ENCODE data around the gene ZNF77. TPM values are rescaled to one million over a fixed set of nuclear protein-coding genes. Genes with fewer than 3 reads are reported as not detected.
"Not testable (repeated sequence)": the region's sequence is repeated elsewhere in the genome, so short reads cannot be mapped to it uniquely, and the experiment has no call there.

The ZNF77 gene
- polyA plus RNA-seq, 1 of the 3 experiments (the other 2 are of a cell fraction): 4.4 TPM

GRCh38 chr19:2967972-2968371 lies 23.2 kb upstream of the ZNF77 start:
- peaks cover 0 to 4% of the 10 kb centered on the region in 2 experiments; a peak in 1 of 4 replicates for H3K4me1 ChIP-seq (ENCODE audit: control insufficient read depth in 1 of 2, insufficient read depth in 2 of 2, low read depth in 1 of 2, low read length in 1 of 2)
- no peak overlapping the region for H3K4me3 ChIP-seq (ENCODE audit: low read depth in 2 of 2, low read length in 1 of 2)
- no peak for DNase-seq
- no peaks in the 10 kb centered on the region for H3K9me2 ChIP-seq
- H3K4me2 ChIP-seq: no peak overlapping the region
- H3K9me3 ChIP-seq: no peaks in the 10 kb centered on the region
- TF ChIP-seq TEAD4 (IDR thresholded peaks at IDR 0.05; ENCODE audit: borderline replicate concordance, insufficient read depth): no peak
- no peak for TF ChIP-seq PBX3 (IDR thresholded peaks at IDR 0.05)
- TF ChIP-seq POLR2AphosphoS5 (IDR thresholded peaks at IDR 0.05; ENCODE audit: low read depth, low read length): no peak
- H3K27ac ChIP-seq (ENCODE audit: low read depth in 2 of 2, low read length in 1 of 2): no peak overlapping the region
- H4K20me1 ChIP-seq (ENCODE audit: insufficient read depth): no peaks in the 10 kb centered on the region
- 89% methylated on average over 8 of the region's 8 CpGs for WGBS (ENCODE audit: low lambda C conversion rate)
- no peaks in the 10 kb centered on the region for H3F3A ChIP-seq (replicated peaks; ENCODE audit: insufficient read depth)
- H3K36me3 ChIP-seq (replicated peaks in 1 of 2; ENCODE audit: control insufficient read depth in 1 of 2, insufficient read depth in 2 of 2, low read length in 1 of 2): no peaks in the 10 kb centered on the region
- ChIA-PET CTCF (interaction anchor here (1.0 to 10.7 kb wide), 11 partner anchors 9 to 196 kb away, joined by 3 to 154 read pairs (median 6); no protein-coding TSS in a partner anchor), POLR2A (interaction anchor here (1.4 kb wide), 1 partner anchor 38 kb away, joined by 5 read pairs; no protein-coding TSS in a partner anchor)
- no peak overlapping the region for H3K9ac ChIP-seq
- no peaks in the 10 kb centered on the region for H3K27me3 ChIP-seq (ENCODE audit: insufficient read depth)
- H2AFZ ChIP-seq (ENCODE audit: low read depth): no peak overlapping the region
- no peaks in the 10 kb centered on the region for H3K79me2 ChIP-seq (ENCODE audit: insufficient read depth)

- Histone ChIP-seq H3K9ac (no peak overlapping the region), H2AFZ (ENCODE audit: low read depth) (no peak overlapping the region), H3K27ac (ENCODE audit: low read depth in 2 of 2, low read length in 1 of 2) (no peak overlapping the region), H3F3A (replicated peaks; ENCODE audit: insufficient read depth) (no peaks in the 10 kb centered on the region), H3K79me2 (ENCODE audit: insufficient read depth) (no peaks in the 10 kb centered on the region), H3K36me3 (replicated peaks in 1 of 2; ENCODE audit: control insufficient read depth in 1 of 2, insufficient read depth in 2 of 2, low read length in 1 of 2) (no peaks in the 10 kb centered on the region), H3K9me2 (no peaks in the 10 kb centered on the region), H3K4me2 (no peak overlapping the region), H3K4me3 (ENCODE audit: low read depth in 2 of 2, low read length in 1 of 2) (no peak overlapping the region), H3K27me3 (ENCODE audit: insufficient read depth) (0 out of 2 replicates have a peak, but pooled peaks cover 1% of the 10 kb centered on the region), H3K9me3 (no peaks in the 10 kb centered on the region), H3K4me1 (ENCODE audit: control insufficient read depth in 1 of 2, insufficient read depth in 2 of 2, low read depth in 1 of 2, low read length in 1 of 2) (peaks cover 0 to 4% of the 10 kb centered on the region in 2 experiments; a peak in 1 of 4 replicates), H4K20me1 (ENCODE audit: insufficient read depth) (no peaks in the 10 kb centered on the region)
- ChIA-PET CTCF (interaction anchor here (0.7 to 10.7 kb wide), 11 partner anchors 14 to 294 kb away, joined by 3 to 154 read pairs (median 3); no protein-coding TSS in a partner anchor), POLR2A (no interaction called here)
- WGBS (ENCODE audit: low lambda C conversion rate): 74% methylated on average over 5 of the region's 5 CpGs
- no peak for DNase-seq
- no peak for TF ChIP-seq EZH2phosphoT487 (IDR thresholded peaks at IDR 0.05; ENCODE audit: borderline replicate concordance, low read depth)
- no peak for TF ChIP-seq SIN3A (IDR thresholded peaks at IDR 0.05; ENCODE audit: borderline replicate concordance, low read depth, low read length)
- no peak for TF ChIP-seq EP300 (IDR thresholded peaks at IDR 0.05; ENCODE audit: borderline replicate concordance in 1 of 2, low read depth in 1 of 2, low read length in 1 of 2)
Observed at GRCh38 chr19:2964874-2965273, 20.1 kb upstream of the ZNF77 start.

GRCh38 chr19:2963631-2964030 lies 18.9 kb upstream of the ZNF77 start:
- H3K9me2 ChIP-seq; H4K20me1 ChIP-seq (ENCODE audit: insufficient read depth); H3K4me3 ChIP-seq (ENCODE audit: low read depth in 2 of 2, low read length in 1 of 2); H2AFZ ChIP-seq (ENCODE audit: low read depth); H3K36me3 ChIP-seq (replicated peaks in 1 of 2; ENCODE audit: control insufficient read depth in 1 of 2, insufficient read depth in 2 of 2, low read length in 1 of 2); H3K79me2 ChIP-seq (ENCODE audit: insufficient read depth); H3K27ac ChIP-seq (ENCODE audit: low read depth in 2 of 2, low read length in 1 of 2); H3F3A ChIP-seq (replicated peaks; ENCODE audit: insufficient read depth); H3K9ac ChIP-seq; H3K4me1 ChIP-seq (ENCODE audit: control insufficient read depth in 1 of 2, insufficient read depth in 2 of 2, low read depth in 1 of 2, low read length in 1 of 2); H3K4me2 ChIP-seq; H3K27me3 ChIP-seq (ENCODE audit: insufficient read depth); H3K9me3 ChIP-seq; DNase-seq; POLR2A ChIA-PET: not testable (repeated sequence)
- CTCF ChIA-PET: interaction anchor here (0.6 to 10.7 kb wide), 17 partner anchors 12 to 247 kb away, joined by 3 to 154 read pairs (median 5); partner anchors contain the start of gene NCLN
- 85% methylated on average over 12 of the region's 12 CpGs for WGBS (ENCODE audit: low lambda C conversion rate)
